ENCODE measurements around the gene EGFLAM. TPM values are rescaled to one million over a fixed set of nuclear protein-coding genes. Genes with fewer than 3 reads are reported as not detected.

The EGFLAM gene
- total RNA-seq, 1 donor from 2014 or later, result 2.9 TPM

DNA sequence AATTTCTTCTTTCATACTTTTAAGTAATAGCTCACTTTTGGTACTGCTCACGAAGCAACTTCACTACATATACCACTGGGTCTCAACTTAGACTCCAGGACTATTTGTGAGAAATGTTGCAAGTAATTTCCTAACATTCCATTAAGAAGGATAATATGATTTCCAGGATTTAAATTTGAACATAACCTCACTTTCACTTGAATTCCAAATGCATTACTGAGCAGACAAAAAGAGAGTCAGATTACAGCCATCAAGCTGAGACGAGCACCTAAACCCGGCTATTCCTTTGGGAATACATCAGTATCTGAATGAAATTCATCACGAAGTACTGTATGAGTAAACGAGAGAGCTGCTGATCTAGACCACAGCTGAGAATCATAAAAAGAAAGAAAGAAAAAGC is 250.8 kb downstream of the EGFLAM start:
- no peak for FAIRE-seq
- no peak for DNase-seq (ENCODE audit: low spot score in 2 of 2)

Small RNA genes within 50 kb of the gene (small RNA-seq; reads per million reads assigned to genes)
- gene AC091839.1, result not detected
